Panc1 (cell line): ENCODE data around the gene APOA1.

Source experiments
- POLR2AphosphoS5 ChIP-seq: IDR thresholded peaks from 2 replicates; pipeline ENCODE4 v1.6.1; 2012; ENCODE audit warnings: mild to moderate bottlenecking, low read depth, low read length, moderate library complexity
- SIN3A ChIP-seq: IDR thresholded peaks from 2 replicates; pipeline ENCODE4 v1.6.1; 2012; ENCODE audit warnings: low read depth, mild to moderate bottlenecking, low read length, moderate library complexity, borderline replicate concordance; ENCODE audit not compliant: insufficient read depth
- TCF7L2 ChIP-seq: IDR thresholded peaks from 2 replicates; pipeline ENCODE4 v1.6.1; 2011; ENCODE audit warnings: mild to moderate bottlenecking, low read depth, low read length, inconsistent platforms
- TF ChIP-seq, protein P1 (sequence below), 2 experiments: IDR thresholded peaks; 2 replicates each; pipeline ENCODE4 v1.6.1; 2011 to 2012; ENCODE audit warnings: low read depth in 2 of 2, control low read depth in 1 of 2, low read length in 1 of 2, mild to moderate bottlenecking in 1 of 2, moderate library complexity in 1 of 2; ENCODE audit not compliant: insufficient read depth in 1 of 2
- TF ChIP-seq, protein P2 (sequence below): fragments of 450-650 bp; IDR thresholded peaks from 2 replicates; pipeline ENCODE4 v1.5.1; 2017; ENCODE audit warnings: mild to moderate bottlenecking

DNA sequence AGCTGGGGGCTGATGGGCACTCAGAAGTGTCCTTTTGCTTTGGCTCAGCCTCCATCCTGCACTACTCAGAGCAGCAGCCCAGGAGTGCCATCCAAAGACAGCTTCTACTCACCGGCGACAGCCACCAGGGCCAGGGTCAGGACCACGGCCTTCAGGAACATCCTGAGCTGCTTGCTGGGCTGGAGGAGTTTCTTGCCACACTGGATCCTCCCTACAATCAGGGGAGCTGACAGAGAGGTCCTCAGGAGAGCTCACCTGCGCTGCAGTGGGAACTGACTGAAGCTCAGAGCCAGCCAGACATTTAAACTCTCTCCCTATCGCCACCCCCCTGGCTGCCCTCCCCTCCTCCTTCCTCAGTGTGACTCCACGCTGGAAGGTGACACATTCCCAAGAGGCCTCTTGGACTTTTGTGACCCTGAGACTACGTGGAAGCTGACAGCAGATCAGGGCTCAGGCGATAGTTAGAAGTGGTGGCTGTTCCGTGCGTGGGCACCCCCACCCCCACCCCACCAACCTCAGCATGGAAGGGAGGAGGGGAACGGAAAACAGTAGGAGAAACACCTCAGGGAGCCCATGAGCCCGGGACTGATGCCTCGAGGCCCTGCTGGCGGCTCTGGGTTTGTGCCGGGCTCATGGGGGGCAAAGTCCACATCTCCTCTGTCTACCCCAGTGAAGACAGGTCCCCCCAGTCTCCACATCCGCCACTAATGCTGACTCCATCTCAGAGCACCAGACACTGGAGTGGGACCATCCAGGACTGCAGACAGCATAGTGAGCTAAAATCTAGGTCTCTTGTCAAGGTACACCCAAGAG is 14.2 kb downstream of the APOA1 start, which contains the start of gene APOA4:
- TF ChIP-seq, protein P1, sequence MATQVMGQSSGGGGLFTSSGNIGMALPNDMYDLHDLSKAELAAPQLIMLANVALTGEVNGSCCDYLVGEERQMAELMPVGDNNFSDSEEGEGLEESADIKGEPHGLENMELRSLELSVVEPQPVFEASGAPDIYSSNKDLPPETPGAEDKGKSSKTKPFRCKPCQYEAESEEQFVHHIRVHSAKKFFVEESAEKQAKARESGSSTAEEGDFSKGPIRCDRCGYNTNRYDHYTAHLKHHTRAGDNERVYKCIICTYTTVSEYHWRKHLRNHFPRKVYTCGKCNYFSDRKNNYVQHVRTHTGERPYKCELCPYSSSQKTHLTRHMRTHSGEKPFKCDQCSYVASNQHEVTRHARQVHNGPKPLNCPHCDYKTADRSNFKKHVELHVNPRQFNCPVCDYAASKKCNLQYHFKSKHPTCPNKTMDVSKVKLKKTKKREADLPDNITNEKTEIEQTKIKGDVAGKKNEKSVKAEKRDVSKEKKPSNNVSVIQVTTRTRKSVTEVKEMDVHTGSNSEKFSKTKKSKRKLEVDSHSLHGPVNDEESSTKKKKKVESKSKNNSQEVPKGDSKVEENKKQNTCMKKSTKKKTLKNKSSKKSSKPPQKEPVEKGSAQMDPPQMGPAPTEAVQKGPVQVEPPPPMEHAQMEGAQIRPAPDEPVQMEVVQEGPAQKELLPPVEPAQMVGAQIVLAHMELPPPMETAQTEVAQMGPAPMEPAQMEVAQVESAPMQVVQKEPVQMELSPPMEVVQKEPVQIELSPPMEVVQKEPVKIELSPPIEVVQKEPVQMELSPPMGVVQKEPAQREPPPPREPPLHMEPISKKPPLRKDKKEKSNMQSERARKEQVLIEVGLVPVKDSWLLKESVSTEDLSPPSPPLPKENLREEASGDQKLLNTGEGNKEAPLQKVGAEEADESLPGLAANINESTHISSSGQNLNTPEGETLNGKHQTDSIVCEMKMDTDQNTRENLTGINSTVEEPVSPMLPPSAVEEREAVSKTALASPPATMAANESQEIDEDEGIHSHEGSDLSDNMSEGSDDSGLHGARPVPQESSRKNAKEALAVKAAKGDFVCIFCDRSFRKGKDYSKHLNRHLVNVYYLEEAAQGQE (IDR thresholded peaks at IDR 0.05; ENCODE audit: insufficient read depth in 1 of 2, low read depth in 2 of 2, low read length in 1 of 2), result no peak
- TF ChIP-seq, protein P2, sequence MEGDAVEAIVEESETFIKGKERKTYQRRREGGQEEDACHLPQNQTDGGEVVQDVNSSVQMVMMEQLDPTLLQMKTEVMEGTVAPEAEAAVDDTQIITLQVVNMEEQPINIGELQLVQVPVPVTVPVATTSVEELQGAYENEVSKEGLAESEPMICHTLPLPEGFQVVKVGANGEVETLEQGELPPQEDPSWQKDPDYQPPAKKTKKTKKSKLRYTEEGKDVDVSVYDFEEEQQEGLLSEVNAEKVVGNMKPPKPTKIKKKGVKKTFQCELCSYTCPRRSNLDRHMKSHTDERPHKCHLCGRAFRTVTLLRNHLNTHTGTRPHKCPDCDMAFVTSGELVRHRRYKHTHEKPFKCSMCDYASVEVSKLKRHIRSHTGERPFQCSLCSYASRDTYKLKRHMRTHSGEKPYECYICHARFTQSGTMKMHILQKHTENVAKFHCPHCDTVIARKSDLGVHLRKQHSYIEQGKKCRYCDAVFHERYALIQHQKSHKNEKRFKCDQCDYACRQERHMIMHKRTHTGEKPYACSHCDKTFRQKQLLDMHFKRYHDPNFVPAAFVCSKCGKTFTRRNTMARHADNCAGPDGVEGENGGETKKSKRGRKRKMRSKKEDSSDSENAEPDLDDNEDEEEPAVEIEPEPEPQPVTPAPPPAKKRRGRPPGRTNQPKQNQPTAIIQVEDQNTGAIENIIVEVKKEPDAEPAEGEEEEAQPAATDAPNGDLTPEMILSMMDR, result no peak
- TF ChIP-seq POLR2AphosphoS5 (no peak), SIN3A (no peak), TCF7L2 (no peak)
